ENCODE measurements around the gene TRAPPC8. TPM values are rescaled to one million over a fixed set of nuclear protein-coding genes. Genes with fewer than 3 reads are reported as not detected.
A peak's percentile ranks its signal among the peaks of the same experiment; 100 is the strongest.

Gene TRAPPC8
- total and polyA plus RNA-seq, 2 of the 13 experiments (the other 11 are each of a cell fraction or from before 2014, with no cell fraction given): 34.6 to 50.8 TPM

GRCh38 chr18:31976242-31976641 lies 33.3 kb upstream of the TRAPPC8 start:
- H2AFZ ChIP-seq (ENCODE audit: low read length): no peak overlapping the region
- ATAC-seq: no peak

More at GRCh38 chr18:31976242-31976641, 33.3 kb upstream of the TRAPPC8 start:
- 10% methylated on average over 3 of the region's 3 CpGs for WGBS (ENCODE audit: low lambda C conversion rate)
- Histone ChIP-seq H3K79me2 (ENCODE audit: insufficient read depth, low read length) (no peaks in the 10 kb centered on the region), H4K20me1 (ENCODE audit: insufficient read depth, low read length) (no peaks in the 10 kb centered on the region), H3K9me3 (ENCODE audit: low read length) (peaks cover 33% of the 10 kb centered on the region), H3K9ac (ENCODE audit: insufficient read depth, low read depth, low read length) (no peak overlapping the region), H3K4me1 (ENCODE audit: insufficient read depth, low read length) (no peaks in the 10 kb centered on the region), H3K36me3 (replicated peaks in 1 of 2; ENCODE audit: control insufficient read depth in 1 of 2, insufficient read depth in 2 of 2, low read length in 2 of 2) (no peaks in the 10 kb centered on the region), H3K27me3 (ENCODE audit: control insufficient read depth in 1 of 2, insufficient read depth in 2 of 2, low read length in 2 of 2) (peaks cover 0 to 4% of the 10 kb centered on the region in 2 experiments; a peak in 1 of 5 replicates), H3K4me2 (ENCODE audit: low read depth, low read length) (no peak overlapping the region), H3K27ac (ENCODE audit: extremely low read length, insufficient read depth, low read length) (no peak overlapping the region), H3K4me3 (replicated peaks in 1 of 3; ENCODE audit: insufficient read depth in 1 of 3, low read depth in 2 of 3, low read length in 3 of 3) (no peak overlapping the region)
- TF ChIP-seq ZNF441 (CRISPR knock-in tag; IDR thresholded peaks at IDR 0.05; ENCODE audit: borderline replicate concordance) (no peak), E2F2 (CRISPR knock-in tag; IDR thresholded peaks at IDR 0.05; ENCODE audit: borderline replicate concordance) (no peak), NR2F6 (IDR thresholded peaks at IDR 0.05) (peak; percentile 50; the same call in 1 of the 2 replicates), NR2F6 (CRISPR knock-in tag; IDR thresholded peaks at IDR 0.05) (0 out of 2 replicates have a peak, but pooled peaks have one; percentile 21), SOX6 (IDR thresholded peaks at IDR 0.05) (no peak), SOX6 (CRISPR knock-in tag; IDR thresholded peaks at IDR 0.05) (peak; percentile 21; the same call in 1 of the 2 replicates), SOX13 (IDR thresholded peaks at IDR 0.05) (no peak), SOX13 (CRISPR knock-in tag; conservative IDR thresholded peaks at IDR 0.05 in 1 of 2, IDR thresholded peaks at IDR 0.05 in 1 of 2) (peak in 1 of 2 experiments; percentile 46; a peak in 2 of 4 replicates), SP5 (CRISPR knock-in tag; IDR thresholded peaks at IDR 0.05; ENCODE audit: borderline replicate concordance, low read depth) (peak; percentile 43; the same call in 1 of the 2 replicates), ZNF609 (CRISPR knock-in tag; IDR thresholded peaks at IDR 0.05; ENCODE audit: borderline replicate concordance) (peak; percentile 38; the same call in 1 of the 2 replicates), DNMT3B (CRISPR knock-in tag; conservative IDR thresholded peaks at IDR 0.05) (no peak), TCF7 (IDR thresholded peaks at IDR 0.05; ENCODE audit: low read depth) (peak; percentile 51), NR2F2 (IDR thresholded peaks at IDR 0.05; ENCODE audit: borderline replicate concordance, low read depth) (peak; percentile 65; the same call in 1 of the 2 replicates), ISX (CRISPR knock-in tag; conservative IDR thresholded peaks at IDR 0.05) (no peak), HOXD1 (CRISPR knock-in tag; IDR thresholded peaks at IDR 0.05) (peak; percentile 48; the same call in 1 of the 2 replicates), HOXA5 (CRISPR knock-in tag; IDR thresholded peaks at IDR 0.05) (peak; percentile 66; the same call in 1 of the 2 replicates), EHMT2 (IDR thresholded peaks at IDR 0.05; ENCODE audit: borderline replicate concordance, low read depth, low read length) (no peak)
- TF ChIP-seq, protein P1, sequence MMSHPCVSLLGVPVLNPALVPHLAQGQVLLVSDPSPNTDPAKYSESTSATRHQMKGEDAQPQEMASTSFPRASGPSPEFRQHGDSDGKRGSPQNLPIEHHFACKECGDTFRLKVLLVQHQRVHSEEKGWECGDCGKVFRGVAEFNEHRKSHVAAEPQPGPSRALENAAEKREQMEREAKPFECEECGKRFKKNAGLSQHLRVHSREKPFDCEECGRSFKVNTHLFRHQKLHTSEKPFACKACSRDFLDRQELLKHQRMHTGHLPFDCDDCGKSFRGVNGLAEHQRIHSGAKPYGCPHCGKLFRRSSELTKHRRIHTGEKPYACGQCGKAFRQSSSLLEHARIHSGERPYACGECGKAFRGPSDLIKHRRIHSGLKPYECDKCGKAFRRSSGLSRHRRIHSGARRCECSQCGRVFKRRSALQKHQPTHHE (CRISPR knock-in tag; IDR thresholded peaks at IDR 0.05; ENCODE audit: borderline replicate concordance): no peak
- POLR2A ChIA-PET: interaction anchor here (1.1 kb wide), 1 partner anchor 33 kb away, joined by 3 read pairs; the partner anchor contains the start of gene TRAPPC8
- no TSS peak for BruUV-seq (replicated peaks)
- FAIRE-seq (no peak), DNase-seq (ENCODE audit: low spot score) (no peak)
- CTCF ChIA-PET (ENCODE audit: low intra/inter-chr PET ratio, low total read pairs): interaction anchor here (1.4 kb wide), 1 partner anchor 19 kb away, joined by 3 read pairs; no protein-coding TSS in a partner anchor
- intact Hi-C loops (cut with micrococcal nuclease; ENCODE audit: unreplicated experiment): loop anchor here (2.0 to 10.0 kb wide), 3 partner anchors 33 to 421 kb away; partner anchors contain the start of gene TRAPPC8
- in situ Hi-C loops (cut with HindIII; ENCODE audit: extremely low pct_ligation_motif_present, low pct_unique_long_range_greater_than_20kb): loop anchor here (10.0 kb wide), 1 partner anchor 421 kb away; no protein-coding TSS in a partner anchor
